NCI-H146 (cell line): Measurements from ENCODE around the gene ANKRD12.
A peak's percentile ranks its signal among the peaks of the same experiment; 100 is the strongest.

Source experiments
- DNase-seq: peaks from one replicate; lab custom pipeline; 2025; lab: John Stamatoyannopoulos, UW

ANKRD12 gene

GRCh38 chr18:9292047-9292446, 155.5 kb downstream of the ANKRD12 start:
- DNase-seq = no peak

- no peak for DNase-seq
Observed at GRCh38 chr18:9293948-9294347, 157.4 kb downstream of the ANKRD12 start.

- DNase-seq = no peak
Observed at GRCh38 chr18:9296233-9297006, 159.8 kb downstream of the ANKRD12 start.

- DNase-seq = no peak
Observed at GRCh38 chr18:9297007-9297393, 160.4 kb downstream of the ANKRD12 start.

GRCh38 chr18:9304388-9305070, 167.9 kb downstream of the ANKRD12 start:
- no peak for DNase-seq

- DNase-seq = no peak
Observed at GRCh38 chr18:9319333-9319732, 182.8 kb downstream of the ANKRD12 start.

GRCh38 chr18:9321017-9321452, 184.5 kb downstream of the ANKRD12 start:
- no peak for DNase-seq

GRCh38 chr18:9321736-9322135, 185.2 kb downstream of the ANKRD12 start:
- no peak for DNase-seq

GRCh38 chr18:9322744-9323143, 186.2 kb downstream of the ANKRD12 start:
- DNase-seq = no peak

GRCh38 chr18:9323750-9324445, 187.3 kb downstream of the ANKRD12 start:
- no peak for DNase-seq

- no peak for DNase-seq
Observed at GRCh38 chr18:9325716-9326115, 189.1 kb downstream of the ANKRD12 start.

- no peak for DNase-seq
Observed at GRCh38 chr18:9328776-9329175, 192.2 kb downstream of the ANKRD12 start.

GRCh38 chr18:9329471-9329870, 192.9 kb downstream of the ANKRD12 start:
- no peak for DNase-seq

- DNase-seq = no peak
Observed at GRCh38 chr18:9330419-9330818, 193.8 kb downstream of the ANKRD12 start.

GRCh38 chr18:9333441-9334328, 197.1 kb downstream of the ANKRD12 start:
- peak; percentile 89 for DNase-seq

GRCh38 chr18:9334329-9334972, 197.9 kb downstream of the ANKRD12 start, which contains the start of gene TWSG1:
TSS of gene TWSG1 (plus strand) at chr18:9334773. CDS start at chr18:9337230, 2,457 bp downstream.
- peak; percentile 99 for DNase-seq

- peak; percentile 80 for DNase-seq
Observed at GRCh38 chr18:9334973-9335696, 198.6 kb downstream of the ANKRD12 start.
